Left hindlimb (tissue), 1 donor: ENCODE measurements around the gene PTGDR2.
"Not testable (repeated sequence)": the region's sequence is repeated elsewhere in the genome, so short reads cannot be mapped to it uniquely, and the experiment has no call there.

Experiments
- DNase-seq: peaks from one replicate; pipeline ENCODE4 v3.0.0-alpha.2; 2018

PTGDR2 gene

GRCh38 chr11:60841797-60842667 lies 13.7 kb downstream of the PTGDR2 start, which contains the start of gene CCDC86:
CCDC86 (plus strand) TSS chr11:60842113; CDS start chr11:60842125, 12 bp downstream.
- DNase-seq = peak; percentile 98

GRCh38 chr11:60840470-60841430 lies 15.0 kb downstream of the PTGDR2 start:
- peak; percentile 84 for DNase-seq

GRCh38 chr11:60838132-60838531 lies 17.6 kb downstream of the PTGDR2 start:
- DNase-seq = no peak

GRCh38 chr11:60836866-60837515 lies 18.8 kb downstream of the PTGDR2 start:
- no peak for DNase-seq

- no peak for DNase-seq
These were observed 20.3 kb downstream of the PTGDR2 start for GRCh38 chr11:60835534-60835846.

- DNase-seq = no peak
These were observed 20.8 kb downstream of the PTGDR2 start for GRCh38 chr11:60834742-60835533.

- DNase-seq = no peak
These were observed 24.2 kb downstream of the PTGDR2 start for GRCh38 chr11:60831501-60832079.

GRCh38 chr11:60831143-60831500 lies 24.6 kb downstream of the PTGDR2 start:
- peak; percentile 80 for DNase-seq

- DNase-seq = no peak
These were observed 25.1 kb downstream of the PTGDR2 start for GRCh38 chr11:60830478-60831142.

GRCh38 chr11:60825790-60826189 lies 30.0 kb downstream of the PTGDR2 start:
- no peak for DNase-seq

GRCh38 chr11:60825118-60825517 lies 30.6 kb downstream of the PTGDR2 start:
- DNase-seq = no peak

GRCh38 chr11:60823745-60824306 lies 31.9 kb downstream of the PTGDR2 start:
- DNase-seq = not testable (repeated sequence)

GRCh38 chr11:60821827-60822599 lies 33.7 kb downstream of the PTGDR2 start:
- no peak for DNase-seq

- no peak for DNase-seq
These were observed 37.7 kb downstream of the PTGDR2 start for GRCh38 chr11:60818057-60818456.

- no peak for DNase-seq
These were observed 39.1 kb downstream of the PTGDR2 start for GRCh38 chr11:60816590-60817157.

GRCh38 chr11:60814112-60814511 lies 41.6 kb downstream of the PTGDR2 start:
- DNase-seq = no peak

GRCh38 chr11:60813324-60813723 lies 42.4 kb downstream of the PTGDR2 start:
- no peak for DNase-seq

GRCh38 chr11:60810569-60810968 lies 45.2 kb downstream of the PTGDR2 start:
- no peak for DNase-seq

GRCh38 chr11:60810151-60810550 lies 45.6 kb downstream of the PTGDR2 start:
- DNase-seq = no peak

- DNase-seq = no peak
These were observed 46.1 kb downstream of the PTGDR2 start for GRCh38 chr11:60809691-60810090.
